HCT116 (cell line): ENCODE data around the gene PTGIR. TPM values are rescaled to one million over a fixed set of nuclear protein-coding genes. Genes with fewer than 3 reads are reported as not detected.
A peak's percentile ranks its signal among the peaks of the same experiment; 100 is the strongest.

ENCODE experiments used
- ATAC-seq: fragments of 200-7000 bp; cut with Tn5 transposase; 2 replicates; pipeline ENCODE4 v1.9.1; 2020; ENCODE audit warnings: mild to moderate bottlenecking, moderate library complexity
- BruUV-seq: library from RNA; stranded (reverse); fragments of 400-500 nt; replicated peaks from 2 replicates; lab custom pipeline; 2021; lab: Mats Ljungman, UMichigan
- CTCF ChIA-PET: fragments of 300-600 bp; sonication (Branson Sonifier 250); formaldehyde crosslinking; loops from one replicate; lab custom pipeline; 2021; ENCODE audit warnings: antibody characterized with exemption; lab: Charles Lee
- POLR2A ChIA-PET: fragments of 300-600, 350-600 bp; sonication (Branson Sonifier 250); formaldehyde crosslinking; loops from one replicate; lab custom pipeline; 2021; ENCODE audit warnings: antibody characterized with exemption; lab: Charles Lee
- RAD21 ChIA-PET, 2 experiments: fragments of 300-600 bp; sonication (Branson Sonifier 250); formaldehyde crosslinking; loops; one replicate each; lab custom pipeline; 2023; ENCODE audit warnings: low total read pairs in 2 of 2; ENCODE audit not compliant: uncharacterized antibody in 2 of 2, unreplicated experiment in 2 of 2, low non-redundant PET in 1 of 2; lab: Charles Lee
- DNase-seq: peaks from one replicate; pipeline ENCODE4 v3.0.0-alpha.2; 2010; ENCODE audit warnings: low read depth, low spot score
- H2AFZ ChIP-seq: fragments of 200-600 bp; shearing (Covaris generic), sonication (generic); 2 replicates; pipeline ENCODE4 v1.6.1; 2017; ENCODE audit warnings: low read depth, mixed run types, mixed read lengths, antibody characterized with exemption, low read length; ENCODE audit not compliant: poor library complexity, severe bottlenecking
- H3K27ac ChIP-seq: 2 replicates; pipeline ENCODE4 v1.5.1; 2012; ENCODE audit warnings: low read depth, low read length
- H3K27me3 ChIP-seq: fragments of 200-600 bp; sonication (generic); 2 replicates; pipeline ENCODE4 v1.6.1; 2016; ENCODE audit warnings: mixed run types, low read length, mixed read lengths; ENCODE audit not compliant: insufficient read depth
- H3K36me3 ChIP-seq, 2 experiments: fragments of 200-500 bp in 1 of 2; fragments of 200-600 bp in 1 of 2; sonication (Bioruptor generic) in 1 of 2; sonication (generic) in 1 of 2; 2 replicates each; pipeline versions ENCODE4 v1.5.1 to v1.6.1; 2014 to 2016; ENCODE audit warnings: low read length in 2 of 2, inconsistent platforms in 1 of 2, mixed read lengths in 1 of 2, mixed run types in 1 of 2; ENCODE audit not compliant: insufficient read depth in 2 of 2, control insufficient read depth in 1 of 2
- H3K4me1 ChIP-seq, 2 experiments: fragments of 200-600 bp in 1 of 2; sonication (generic) in 1 of 2; 2 replicates each; pipeline versions ENCODE4 v1.5.1 to v1.6.1; 2012 to 2017; ENCODE audit warnings: low read length in 2 of 2, inconsistent platforms in 1 of 2, mild to moderate bottlenecking in 1 of 2, mixed read lengths in 1 of 2, mixed run types in 1 of 2, moderate library complexity in 1 of 2; ENCODE audit not compliant: insufficient read depth in 2 of 2, control insufficient read depth in 1 of 2
- H3K4me2 ChIP-seq: fragments of 200-600 bp; sonication (generic); 2 replicates; pipeline ENCODE4 v1.6.1; 2017; ENCODE audit warnings: mixed run types, low read length, mixed read lengths
- H3K4me3 ChIP-seq, 2 experiments: fragments of 200-600 bp in 1 of 2; sonication (generic) in 1 of 2; replicated peaks in 1 of 2; 2 replicates each; pipeline ENCODE4 v1.5.1; 2011 to 2016; ENCODE audit warnings: low read length in 2 of 2, control low read depth in 1 of 2, low read depth in 1 of 2, mild to moderate bottlenecking in 1 of 2, mixed read lengths in 1 of 2, mixed run types in 1 of 2
- H3K79me2 ChIP-seq: fragments of 200-600 bp; sonication (generic); 2 replicates; pipeline ENCODE4 v1.6.1; 2017; ENCODE audit warnings: mild to moderate bottlenecking, mixed run types, low read length, moderate library complexity, mixed read lengths; ENCODE audit not compliant: insufficient read depth
- H3K9ac ChIP-seq: fragments of 200-600 bp; sonication (generic); 2 replicates; pipeline ENCODE4 v1.6.1; 2016; ENCODE audit warnings: low read length, mixed read lengths
- H3K9me2 ChIP-seq: fragments of 200-600 bp; sonication (generic), shearing (Covaris generic); 2 replicates; pipeline ENCODE4 v1.6.1; 2017; ENCODE audit warnings: mixed run types, mild to moderate bottlenecking, moderate library complexity; ENCODE audit not compliant: insufficient read depth
- H3K9me3 ChIP-seq, 2 experiments: fragments of 200-500 bp in 1 of 2; fragments of 200-600 bp in 1 of 2; sonication (Bioruptor generic) in 1 of 2; sonication (generic) in 1 of 2; 2 replicates each; pipeline ENCODE4 v1.6.1; 2014 to 2017; ENCODE audit warnings: low read length in 2 of 2, mixed read lengths in 2 of 2, inconsistent platforms in 1 of 2, low read depth in 1 of 2, mild to moderate bottlenecking in 1 of 2, mixed run types in 1 of 2, moderate library complexity in 1 of 2; ENCODE audit not compliant: control insufficient read depth in 1 of 2, insufficient read depth in 1 of 2
- H4K20me1 ChIP-seq: fragments of 200-600 bp; sonication (generic), shearing (Covaris generic); 2 replicates; pipeline ENCODE4 v1.6.1; 2017; ENCODE audit warnings: mixed run types, mild to moderate bottlenecking, moderate library complexity; ENCODE audit not compliant: insufficient read depth
- ATF3 ChIP-seq: IDR thresholded peaks from 2 replicates; pipeline ENCODE4 v1.6.1; 2012
- CBX3 ChIP-seq: IDR thresholded peaks from 2 replicates; pipeline ENCODE4 v1.6.1; 2012; ENCODE audit warnings: low read depth
- CTCF ChIP-seq, 3 experiments: fragments of 200-600 bp in 1 of 3; sonication (generic) in 1 of 3; IDR thresholded peaks in 2 of 3; conservative IDR thresholded peaks in 1 of 3; 2 replicates each; pipeline ENCODE4 v1.5.1; 2012 to 2017; ENCODE audit warnings: low read depth in 2 of 3, low read length in 2 of 3, antibody characterized with exemption in 1 of 3, borderline replicate concordance in 1 of 3, control low read depth in 1 of 3, mild to moderate bottlenecking in 1 of 3, mixed read lengths in 1 of 3, mixed run types in 1 of 3, moderate library complexity in 1 of 3; ENCODE audit not compliant: insufficient read depth in 1 of 3
- EGR1 ChIP-seq: IDR thresholded peaks from 2 replicates; pipeline ENCODE4 v1.6.1; 2012; ENCODE audit warnings: low read depth
- EZH2 ChIP-seq: fragments of 200-600 bp; sonication (generic); IDR thresholded peaks from 2 replicates; pipeline ENCODE4 v1.6.1; 2017; ENCODE audit warnings: antibody characterized with exemption, mixed run types
- FOSL1 ChIP-seq: IDR thresholded peaks from 2 replicates; pipeline ENCODE4 v1.6.1; 2012; ENCODE audit warnings: low read depth
- MAX ChIP-seq: IDR thresholded peaks from 2 replicates; pipeline ENCODE4 v1.6.1; 2012
- POLR2A ChIP-seq: IDR thresholded peaks from 2 replicates; pipeline ENCODE4 v1.7.0; 2011; ENCODE audit warnings: borderline replicate concordance; ENCODE audit not compliant: insufficient read depth, insufficient read length; ENCODE audit errors: extremely low read depth
- POLR2AphosphoS5 ChIP-seq: IDR thresholded peaks from 2 replicates; pipeline ENCODE4 v1.6.1; 2011; ENCODE audit warnings: mild to moderate bottlenecking, low read depth, low read length, moderate library complexity
- RAD21 ChIP-seq: IDR thresholded peaks from 2 replicates; pipeline ENCODE4 v1.6.1; 2012; ENCODE audit warnings: low read depth, mild to moderate bottlenecking
- REST ChIP-seq: IDR thresholded peaks from 2 replicates; pipeline ENCODE4 v1.6.1; 2012; ENCODE audit warnings: low read depth
- SIN3A ChIP-seq: IDR thresholded peaks from 2 replicates; pipeline ENCODE4 v1.6.1; 2012; ENCODE audit warnings: low read depth
- SRF ChIP-seq: IDR thresholded peaks from 2 replicates; pipeline ENCODE4 v1.6.1; 2012; ENCODE audit warnings: low read depth
- YY1 ChIP-seq: IDR thresholded peaks from 2 replicates; pipeline ENCODE4 v1.6.1; 2011; ENCODE audit warnings: low read length, low read depth, moderate library complexity, mild to moderate bottlenecking; ENCODE audit not compliant: insufficient replicate concordance; ENCODE audit errors: extremely low read depth
- ZFX ChIP-seq: fragments of 450-650 bp; IDR thresholded peaks from 2 replicates; pipeline ENCODE4 v1.6.1; 2017
- ZNF274 ChIP-seq: fragments of 200-500 bp; sonication (Bioruptor generic); IDR thresholded peaks from 2 replicates; pipeline ENCODE4 v1.6.1; 2014; ENCODE audit warnings: mild to moderate bottlenecking, low read depth, low read length, inconsistent platforms
- intact Hi-C: fragments of 100-400 bp; cut with micrococcal nuclease; formaldehyde crosslinking; loops from 2 replicates; pipeline ENCODE4 v1.10.0; 2022
- total RNA-seq: library from RNA; stranded (reverse); gene quantifications from one replicate; pipeline ENCODE4 v1.2.1, GENCODE V29; 2021; ENCODE audit not compliant: unreplicated experiment

Gene PTGIR
- total RNA-seq, 1 experiment from 2014 or later = not detected

- H3K27ac ChIP-seq = no peak overlapping the region; the same call in 1 of the 2 replicates
- no peaks in the 10 kb centered on the region for H3K9me3 ChIP-seq
- H3K9ac ChIP-seq = peak overlapping the region; percentile 57
- intact Hi-C loops = no loop called here
- TF ChIP-seq POLR2AphosphoS5 = peak; percentile 68
- no peak for TF ChIP-seq REST
- no peak for TF ChIP-seq SIN3A
- H3K27me3 ChIP-seq = no peaks in the 10 kb centered on the region
- no peaks in the 10 kb centered on the region for H3K79me2 ChIP-seq
- no peaks in the 10 kb centered on the region for H4K20me1 ChIP-seq
- BruUV-seq = no TSS peak
- ChIA-PET CTCF (no interaction called here), RAD21 (no interaction called here), POLR2A (no interaction called here)
- ATAC-seq (peak; percentile 81), DNase-seq (peak; percentile 87)
- peaks cover 14 to 29% of the 10 kb centered on the region in 2 experiments for H3K4me1 ChIP-seq
- no peak overlapping the region for H2AFZ ChIP-seq
- H3K4me3 ChIP-seq = peak overlapping the region; percentile 40 to 57
- H3K36me3 ChIP-seq = no peaks in the 10 kb centered on the region
- H3K9me2 ChIP-seq = no peaks in the 10 kb centered on the region
- H3K4me2 ChIP-seq = peak overlapping the region; percentile 95
Observed at GRCh38 chr19:46634045-46634655, 9.3 kb upstream of the PTGIR start.

GRCh38 chr19:46633130-46633529 lies 8.2 kb upstream of the PTGIR start:
- H3K27me3 ChIP-seq = no peaks in the 10 kb centered on the region
- H3K4me2 ChIP-seq = peak overlapping the region; percentile 95
- TF ChIP-seq RAD21 (no peak), CBX3 (no peak), POLR2A (no peak), FOSL1 (no peak), EZH2 (no peak), ATF3 (no peak), EGR1 (no peak), CTCF (IDR thresholded peaks at IDR 0.05 in 2 of 3, conservative IDR thresholded peaks at IDR 0.05 in 1 of 3; ENCODE audit: borderline replicate concordance in 1 of 3, insufficient read depth in 1 of 3, low read depth in 2 of 3, low read length in 2 of 3) (no peak), SRF (no peak), MAX (no peak), YY1 (no peak), ZNF274 (no peak), ZFX (no peak)

More at GRCh38 chr19:46633130-46633529, 8.2 kb upstream of the PTGIR start:
- no peak for DNase-seq
- RAD21 ChIA-PET = no interaction called here
- no peaks in the 10 kb centered on the region for H4K20me1 ChIP-seq
- H2AFZ ChIP-seq = no peak overlapping the region
- H3K9ac ChIP-seq = 0 out of 2 replicates have a peak overlapping the region, but pooled peaks have one; percentile 57
- CTCF ChIA-PET = no interaction called here
- H3K9me3 ChIP-seq = no peaks in the 10 kb centered on the region
- H3K27ac ChIP-seq = no peak overlapping the region
- H3K79me2 ChIP-seq = no peaks in the 10 kb centered on the region
- no peak overlapping the region for H3K4me3 ChIP-seq
- POLR2A ChIA-PET = interaction anchor here (0.6 kb wide), 1 partner anchor 875 kb away, joined by 3 read pairs; no protein-coding TSS in a partner anchor
- H3K4me1 ChIP-seq = peaks cover 12 to 20% of the 10 kb centered on the region in 2 experiments; a peak in 3 of 4 replicates
- H3K9me2 ChIP-seq = no peaks in the 10 kb centered on the region
- H3K36me3 ChIP-seq = no peaks in the 10 kb centered on the region
- intact Hi-C loops = no loop called here
- BruUV-seq = no TSS peak
- no peak for ATAC-seq
